ENCODE measurements around the gene CDIPT. TPM values are rescaled to one million over a fixed set of nuclear protein-coding genes. Genes with fewer than 3 reads are reported as not detected.

Gene CDIPT
- total RNA-seq, 1 experiment from 2014 or later = 52.8 TPM

DNA sequence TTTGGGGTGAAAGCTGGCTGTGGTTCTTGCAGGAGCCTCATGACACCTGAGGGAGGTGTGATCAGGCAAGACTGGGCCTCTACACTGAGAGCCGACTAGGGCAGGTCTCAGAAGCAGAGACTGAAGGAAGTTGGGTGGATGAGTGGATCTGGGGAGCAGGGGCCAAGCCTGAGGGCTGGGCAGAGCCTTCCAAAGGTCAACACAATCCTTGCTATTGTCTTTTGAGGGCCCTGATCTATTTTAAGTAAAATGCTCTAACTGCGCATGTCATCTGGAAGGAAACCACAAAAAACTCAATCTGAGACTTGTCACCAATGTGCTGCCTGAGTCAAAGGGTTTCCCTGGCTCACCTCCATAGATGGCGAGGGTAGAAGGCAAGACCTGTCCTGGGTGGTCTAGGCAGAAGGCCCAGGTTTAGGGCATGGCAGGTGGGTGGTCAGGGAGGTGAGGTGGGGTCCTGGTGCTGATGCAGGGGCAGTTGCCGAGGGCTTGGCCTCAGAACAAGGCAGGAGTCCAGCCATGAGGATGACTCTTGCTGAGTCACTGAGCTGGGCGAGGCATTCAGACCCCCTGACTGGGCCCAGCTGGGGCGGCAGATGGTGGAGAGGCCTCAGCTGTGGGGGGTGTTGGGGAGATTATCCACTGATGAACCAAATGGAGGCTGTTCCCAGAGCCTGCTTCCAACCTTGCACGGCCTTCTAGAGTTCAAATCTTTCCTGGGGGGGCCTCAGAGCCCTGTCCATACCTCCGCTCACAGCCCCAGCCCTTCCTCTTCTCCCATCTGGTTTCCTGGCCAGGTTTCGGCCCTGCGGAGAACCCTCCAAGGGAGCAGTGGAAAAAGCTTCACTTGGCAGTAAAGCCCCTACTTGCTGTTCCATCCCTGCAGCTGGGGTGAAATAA lies 37.6 kb downstream of the CDIPT start:
- peak; percentile 64 for DNase-seq (ENCODE audit: low spot score)

DNA sequence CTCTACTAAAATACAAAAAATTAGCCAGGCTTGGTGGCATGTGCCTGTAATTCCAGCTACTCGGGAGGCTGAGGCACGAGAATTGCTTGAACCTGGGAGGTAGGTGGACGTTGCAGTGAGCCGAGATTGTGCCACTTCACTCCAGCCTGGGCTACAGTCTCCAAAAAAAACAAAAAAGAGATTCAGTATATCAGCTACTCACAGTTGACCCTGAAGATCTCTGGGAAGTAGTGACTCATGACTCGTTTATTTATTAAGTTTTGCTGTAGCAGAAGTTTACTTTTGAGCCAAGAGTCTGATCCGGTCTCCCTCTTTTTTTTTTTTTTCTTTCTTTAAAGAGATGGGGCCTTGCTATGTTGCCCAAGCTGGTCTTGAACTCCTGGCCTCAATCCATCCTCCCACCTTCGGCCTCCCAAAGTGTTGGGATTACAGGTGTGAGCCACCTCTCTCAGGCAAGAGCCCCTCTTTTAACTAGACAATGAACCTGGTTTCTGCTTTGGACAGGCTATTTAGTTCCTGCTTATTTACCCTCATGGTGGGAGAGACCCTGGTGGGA lies 38.4 kb downstream of the CDIPT start:
- peak; percentile 80 for DNase-seq (ENCODE audit: low spot score)

DNA sequence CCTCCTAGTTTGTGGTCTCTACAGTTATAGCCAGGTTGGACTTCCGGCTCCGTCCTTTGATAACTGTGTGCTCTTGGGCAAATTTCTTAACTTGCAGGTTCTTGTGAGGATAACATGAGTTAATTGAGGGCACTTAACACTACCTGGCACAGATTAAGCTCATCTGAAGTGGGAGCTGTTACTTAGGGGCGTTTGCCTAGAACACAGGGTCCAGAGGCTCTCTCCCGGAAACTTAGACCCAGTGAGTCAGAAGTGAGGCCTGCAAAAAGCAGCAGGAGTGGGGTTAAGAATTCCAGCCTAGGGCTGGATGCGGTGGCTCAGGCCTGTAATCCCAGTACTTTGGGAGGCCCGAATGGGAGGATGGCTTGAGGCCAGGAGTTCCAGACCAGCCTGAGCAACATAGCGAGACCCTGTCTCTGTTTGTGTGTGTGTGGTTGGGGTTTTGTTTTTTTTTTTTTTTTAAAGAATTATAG lies 41.3 kb downstream of the CDIPT start:
- peak; percentile 57 for DNase-seq (ENCODE audit: low spot score)

DNA sequence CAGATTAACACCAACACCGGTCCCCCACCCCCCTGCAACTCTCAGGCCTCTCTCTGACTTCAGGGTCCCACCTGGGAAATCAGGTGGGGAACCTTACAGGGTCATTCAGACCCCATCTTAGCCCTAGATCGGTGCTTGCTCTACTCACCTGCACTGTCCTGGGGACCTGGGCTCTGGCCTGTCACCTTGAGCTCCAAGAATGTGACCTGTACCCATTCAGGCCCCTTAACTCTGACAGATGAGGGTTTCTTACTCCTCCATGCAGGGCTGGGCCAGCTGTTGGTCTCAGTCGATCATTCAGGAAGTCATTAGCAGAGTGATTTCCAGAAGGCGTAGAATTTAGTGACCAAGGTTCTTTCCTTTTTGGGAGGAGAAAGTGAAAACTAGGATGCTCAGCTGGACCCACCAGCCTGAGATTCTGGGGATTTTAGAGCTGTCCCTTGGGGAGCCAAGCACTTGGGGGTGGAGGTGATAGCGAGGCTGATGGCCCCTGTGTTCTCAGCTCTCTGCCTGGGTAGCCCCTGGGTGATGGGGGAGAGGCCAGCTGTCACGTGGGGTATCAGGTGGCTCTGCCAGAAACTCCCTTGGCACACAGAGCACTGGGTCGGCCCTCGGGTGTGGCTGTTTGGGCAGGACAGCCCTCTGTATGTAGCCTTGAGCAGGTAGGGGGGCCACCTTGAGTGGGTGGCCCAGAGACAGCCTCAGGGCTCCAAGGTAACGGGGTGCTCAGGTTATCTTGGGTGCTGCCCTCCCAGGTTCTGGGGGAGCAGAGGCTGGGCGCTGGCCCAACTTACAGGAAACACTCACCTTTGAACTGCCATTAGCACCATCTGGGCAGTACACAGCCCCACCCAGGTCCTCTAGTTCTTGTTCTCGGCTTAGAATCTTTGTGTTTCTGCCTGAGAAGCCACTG lies 42.0 kb downstream of the CDIPT start:
- peak; percentile 56 for DNase-seq (ENCODE audit: low spot score)

DNA sequence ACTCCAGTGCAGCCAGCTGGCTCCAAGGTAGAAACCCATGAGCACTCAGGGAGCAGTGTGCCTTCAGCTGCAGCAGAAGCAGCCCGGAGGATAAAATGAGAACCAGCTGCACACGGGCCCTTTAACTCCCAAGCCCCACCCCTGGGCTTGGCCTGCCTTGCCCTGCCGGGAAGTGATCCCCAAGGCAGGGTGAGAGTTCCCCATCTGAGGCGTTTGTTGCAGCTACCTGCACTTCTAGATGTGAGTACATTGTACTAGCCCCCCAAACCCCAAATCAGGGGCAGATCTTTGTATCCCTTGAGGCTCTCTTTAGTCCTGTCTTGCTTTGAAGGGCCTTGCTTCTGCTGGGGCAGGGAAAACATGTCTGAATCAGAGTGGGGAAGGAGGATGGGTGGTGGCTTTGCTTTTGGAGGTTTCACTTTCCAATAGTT lies 42.7 kb downstream of the CDIPT start, which contains the start of gene MVP:
TSS of gene MVP (plus strand) at position 192 of the 431 bp plus-strand sequence. CDS start 10,088 bp downstream, outside the sequence.
- peak; percentile 48 for DNase-seq (ENCODE audit: low spot score)

DNA sequence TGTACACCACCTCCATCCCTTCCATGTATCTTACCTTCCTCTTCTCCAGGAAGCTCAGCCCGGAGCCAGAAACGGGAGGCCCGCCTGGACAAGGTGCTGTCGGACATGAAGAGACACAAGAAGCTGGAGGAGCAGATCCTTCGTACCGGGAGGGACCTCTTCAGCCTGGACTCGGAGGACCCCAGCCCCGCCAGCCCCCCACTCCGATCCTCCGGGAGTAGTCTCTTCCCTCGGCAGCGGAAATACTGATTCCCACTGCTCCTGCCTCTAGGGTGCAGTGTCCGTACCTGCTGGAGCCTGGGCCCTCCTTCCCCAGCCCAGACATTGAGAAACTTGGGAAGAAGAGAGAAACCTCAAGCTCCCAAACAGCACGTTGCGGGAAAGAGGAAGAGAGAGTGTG lies 43.5 kb downstream of the CDIPT start:
- no peak for DNase-seq (ENCODE audit: low spot score)

DNA sequence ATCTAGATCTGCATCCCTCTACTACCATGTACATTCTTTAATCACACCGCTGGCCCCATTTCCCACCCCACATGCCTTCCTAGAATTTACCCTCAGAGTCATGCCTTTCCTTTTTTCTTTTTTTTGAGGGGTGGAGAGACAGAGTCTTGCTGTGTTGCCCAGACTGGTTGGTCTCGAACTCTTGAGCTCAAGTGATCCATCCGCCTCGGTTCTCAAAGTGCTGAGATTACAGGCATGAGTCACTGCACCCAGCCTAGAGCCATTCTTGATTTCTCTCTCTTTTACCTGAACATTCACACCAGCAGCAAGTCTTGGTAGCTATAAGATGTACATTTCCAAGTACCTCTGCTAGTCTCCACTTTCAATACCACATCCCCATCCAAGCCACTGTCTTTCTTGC lies 44.9 kb downstream of the CDIPT start:
- DNase-seq (ENCODE audit: low spot score) = no peak

DNA sequence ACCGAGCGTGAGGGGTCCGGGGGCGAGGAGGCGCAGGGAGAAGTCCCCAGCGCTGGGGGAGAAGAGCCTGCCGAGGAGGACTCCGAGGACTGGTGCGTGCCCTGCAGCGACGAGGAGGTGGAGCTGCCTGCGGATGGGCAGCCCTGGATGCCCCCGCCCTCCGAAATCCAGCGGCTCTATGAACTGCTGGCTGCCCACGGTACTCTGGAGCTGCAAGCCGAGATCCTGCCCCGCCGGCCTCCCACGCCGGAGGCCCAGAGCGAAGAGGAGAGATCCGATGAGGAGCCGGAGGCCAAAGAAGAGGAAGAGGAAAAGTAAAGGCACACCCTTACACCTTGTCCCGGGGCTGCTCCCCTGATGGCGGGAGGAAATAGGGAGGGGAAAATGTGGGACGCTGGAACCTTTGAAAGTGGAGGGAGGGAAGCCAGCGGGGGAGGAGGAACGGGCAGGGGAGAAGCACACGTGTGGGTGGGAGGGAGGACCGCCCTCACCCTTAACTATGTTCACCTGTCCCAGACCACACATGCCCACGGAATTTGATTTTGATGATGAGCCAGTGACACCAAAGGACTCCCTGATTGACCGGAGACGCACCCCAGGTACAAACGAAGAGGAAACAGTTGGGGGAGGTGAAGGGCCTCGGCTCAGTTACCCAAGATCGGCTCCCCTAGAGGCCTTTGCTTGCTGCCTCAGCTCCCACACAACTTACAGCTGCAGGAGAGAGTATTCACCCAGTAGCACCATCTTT lies 46.2 kb downstream of the CDIPT start:
- DNase-seq (ENCODE audit: low spot score) = peak; percentile 51

DNA sequence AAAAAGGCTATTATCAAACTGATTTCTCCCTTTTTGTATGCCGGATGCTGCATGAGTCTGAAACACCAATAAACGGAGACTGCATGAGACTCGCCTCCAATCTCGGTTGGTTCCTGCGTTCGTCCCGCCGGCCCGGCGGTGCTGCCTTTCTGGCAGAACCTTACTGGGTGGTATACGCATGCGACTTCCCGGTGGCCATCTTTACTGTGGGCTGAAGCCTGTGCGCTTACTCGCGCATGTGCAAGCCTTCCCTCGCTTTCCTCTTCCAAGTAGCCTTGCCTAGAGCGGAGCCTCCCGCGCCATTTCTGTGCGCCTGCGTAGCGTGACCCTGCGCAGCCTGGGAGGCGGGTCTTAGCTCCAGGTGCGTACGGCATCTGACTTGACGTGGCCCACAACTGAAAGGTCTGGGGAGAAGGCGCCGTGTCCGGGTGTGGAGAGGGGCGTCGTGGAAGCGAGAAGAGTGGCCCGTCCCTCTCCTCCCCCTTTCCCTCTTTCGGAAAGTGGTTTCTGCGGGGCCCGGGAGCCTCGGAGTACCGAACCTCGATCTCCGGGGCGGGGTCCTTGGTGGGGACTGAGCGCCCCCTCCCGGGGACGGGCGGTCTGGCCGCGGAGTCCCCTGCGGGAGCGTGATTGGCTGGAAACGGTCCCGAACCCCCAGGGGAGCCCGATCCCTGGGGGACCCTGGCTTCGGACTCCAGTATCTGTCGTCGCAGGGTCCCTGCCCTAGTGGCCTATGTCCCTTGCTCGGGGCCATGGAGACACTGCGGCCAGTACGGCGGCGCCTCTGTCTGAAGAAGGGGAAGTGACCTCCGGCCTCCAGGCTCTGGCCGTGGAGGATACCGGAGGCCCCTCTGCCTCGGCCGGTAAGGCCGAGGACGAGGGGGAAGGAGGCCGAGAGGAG lies 47.0 kb downstream of the CDIPT start, which contains the start of gene PAGR1:
TSS of gene PAGR1 (plus strand) at position 360 of the 901 bp plus-strand sequence. CDS start at position 734, 374 bp downstream.
- peak; percentile 99 for DNase-seq (ENCODE audit: low spot score)

DNA sequence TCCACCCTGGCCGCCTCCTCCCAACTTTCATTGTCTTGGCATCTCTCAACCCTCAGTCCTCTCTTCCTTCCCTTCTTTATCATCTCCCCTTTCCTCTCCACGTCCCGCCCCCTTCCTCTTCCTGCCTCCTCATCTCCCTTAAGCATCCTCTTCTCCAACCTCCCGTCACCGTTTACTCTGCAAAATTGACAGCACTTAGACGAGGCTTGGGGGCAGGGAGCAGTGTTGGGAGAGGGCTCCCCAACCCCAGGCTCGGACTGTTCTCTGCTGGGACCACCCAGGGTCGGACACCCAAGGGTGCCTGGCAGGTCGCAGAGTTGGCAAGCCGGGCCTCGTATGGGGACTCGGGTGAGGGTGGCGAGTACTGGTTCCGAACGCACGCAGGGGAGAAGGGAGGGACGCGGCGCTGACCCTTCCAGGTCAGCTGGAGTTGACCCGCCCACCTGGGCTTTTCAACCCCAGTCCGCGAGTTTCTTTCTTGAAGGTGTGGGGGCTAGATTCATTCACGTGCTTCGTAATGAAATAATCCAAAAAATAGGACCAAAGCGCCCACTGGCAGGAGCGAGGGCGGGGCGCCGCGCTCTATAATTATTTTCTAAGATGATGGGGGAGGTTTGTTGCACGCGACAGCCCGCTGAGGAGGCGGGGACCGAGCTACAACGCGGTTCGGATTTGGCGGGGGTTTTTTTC lies 47.8 kb downstream of the CDIPT start:
- no peak for DNase-seq (ENCODE audit: low spot score)

DNA sequence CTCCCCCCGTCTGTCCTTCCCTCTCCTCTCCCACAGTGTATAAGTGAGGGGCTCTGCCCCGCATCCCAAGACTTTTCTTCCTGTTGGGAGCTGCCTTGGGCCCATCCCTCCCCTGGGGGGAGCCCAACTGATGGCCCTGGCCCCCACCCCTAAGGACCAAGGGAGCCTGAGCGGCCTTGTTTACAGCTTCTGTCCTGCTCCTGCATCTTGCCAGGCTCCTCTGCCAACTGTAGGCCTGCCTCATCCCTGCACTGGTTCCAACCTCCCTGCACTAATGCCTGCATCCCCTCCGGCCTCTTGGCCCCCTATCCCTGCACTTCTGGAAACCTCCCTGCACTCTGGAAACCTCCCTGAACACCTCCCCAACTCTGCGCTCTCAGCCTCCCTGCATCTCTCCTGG lies 48.4 kb downstream of the CDIPT start:
- no peak for DNase-seq (ENCODE audit: low spot score)

DNA sequence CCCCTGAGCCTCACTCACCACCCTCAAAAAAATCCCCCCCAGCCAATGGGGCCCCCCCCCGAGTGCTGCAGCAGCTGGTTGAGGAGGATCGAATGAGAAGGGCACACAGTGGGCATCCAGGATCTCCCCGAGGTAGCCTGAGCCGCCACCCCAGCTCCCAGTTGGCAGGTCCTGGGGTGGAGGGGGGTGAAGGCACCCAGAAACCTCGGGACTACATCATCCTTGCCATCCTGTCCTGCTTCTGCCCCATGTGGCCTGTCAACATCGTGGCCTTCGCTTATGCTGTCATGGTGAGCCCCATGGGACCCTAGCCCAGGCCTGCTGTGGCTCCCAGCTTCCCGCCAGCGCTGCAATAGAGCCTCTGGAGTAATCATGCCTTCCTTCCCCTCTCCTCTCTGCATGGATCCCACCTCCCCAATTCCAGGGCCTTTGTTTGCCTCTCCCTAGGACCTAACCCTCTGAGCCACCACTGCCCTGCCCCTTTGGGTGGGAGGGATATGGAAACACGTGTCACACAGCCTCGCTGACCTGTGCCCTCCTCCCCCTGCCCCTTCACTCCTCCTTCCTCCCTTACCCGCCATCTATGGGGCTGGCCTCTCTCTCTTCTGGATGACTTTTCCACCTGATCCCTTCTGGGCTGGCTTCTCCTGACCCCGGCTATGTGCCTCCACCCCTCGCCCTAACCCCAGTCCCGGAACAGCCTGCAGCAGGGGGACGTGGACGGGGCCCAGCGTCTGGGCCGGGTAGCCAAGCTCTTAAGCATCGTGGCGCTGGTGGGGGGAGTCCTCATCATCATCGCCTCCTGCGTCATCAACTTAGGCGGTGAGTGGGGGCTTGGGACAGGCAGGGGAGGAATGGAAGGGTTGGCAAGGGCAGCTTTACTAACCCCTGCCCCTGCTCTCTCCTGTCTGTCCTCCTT lies 49.1 kb downstream of the CDIPT start:
- no peak for DNase-seq (ENCODE audit: low spot score)

DNA sequence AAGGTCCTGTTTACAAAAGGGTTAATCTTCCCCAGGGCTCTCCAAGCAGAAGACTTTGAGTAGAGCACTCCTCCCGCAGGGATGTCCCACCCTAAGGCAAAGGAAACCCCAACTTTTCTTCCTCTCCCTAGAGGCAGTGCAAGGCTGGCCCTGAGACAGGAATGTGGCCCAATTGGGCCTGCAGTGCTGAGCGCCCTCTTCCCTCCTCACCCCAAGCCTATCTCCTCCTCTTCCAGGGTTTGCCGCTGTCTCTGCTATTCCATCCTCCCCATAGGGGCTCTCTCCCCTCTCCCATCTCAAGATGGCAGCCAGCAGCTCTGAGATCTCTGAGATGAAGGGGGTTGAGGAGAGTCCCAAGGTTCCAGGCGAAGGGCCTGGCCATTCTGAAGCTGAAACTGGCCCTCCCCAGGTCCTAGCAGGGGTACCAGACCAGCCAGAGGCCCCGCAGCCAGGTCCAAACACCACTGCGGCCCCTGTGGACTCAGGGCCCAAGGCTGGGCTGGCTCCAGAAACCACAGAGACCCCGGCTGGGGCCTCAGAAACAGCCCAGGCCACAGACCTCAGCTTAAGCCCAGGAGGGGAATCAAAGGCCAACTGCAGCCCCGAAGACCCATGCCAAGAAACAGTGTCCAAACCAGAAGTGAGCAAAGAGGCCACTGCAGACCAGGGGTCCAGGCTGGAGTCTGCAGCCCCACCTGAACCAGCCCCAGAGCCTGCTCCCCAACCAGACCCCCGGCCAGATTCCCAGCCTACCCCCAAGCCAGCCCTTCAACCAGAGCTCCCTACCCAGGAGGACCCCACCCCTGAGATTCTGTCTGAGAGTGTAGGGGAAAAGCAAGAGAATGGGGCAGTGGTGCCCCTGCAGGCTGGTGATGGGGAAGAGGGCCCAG lies 50.0 kb downstream of the CDIPT start:
- no peak for DNase-seq (ENCODE audit: low spot score)

DNA sequence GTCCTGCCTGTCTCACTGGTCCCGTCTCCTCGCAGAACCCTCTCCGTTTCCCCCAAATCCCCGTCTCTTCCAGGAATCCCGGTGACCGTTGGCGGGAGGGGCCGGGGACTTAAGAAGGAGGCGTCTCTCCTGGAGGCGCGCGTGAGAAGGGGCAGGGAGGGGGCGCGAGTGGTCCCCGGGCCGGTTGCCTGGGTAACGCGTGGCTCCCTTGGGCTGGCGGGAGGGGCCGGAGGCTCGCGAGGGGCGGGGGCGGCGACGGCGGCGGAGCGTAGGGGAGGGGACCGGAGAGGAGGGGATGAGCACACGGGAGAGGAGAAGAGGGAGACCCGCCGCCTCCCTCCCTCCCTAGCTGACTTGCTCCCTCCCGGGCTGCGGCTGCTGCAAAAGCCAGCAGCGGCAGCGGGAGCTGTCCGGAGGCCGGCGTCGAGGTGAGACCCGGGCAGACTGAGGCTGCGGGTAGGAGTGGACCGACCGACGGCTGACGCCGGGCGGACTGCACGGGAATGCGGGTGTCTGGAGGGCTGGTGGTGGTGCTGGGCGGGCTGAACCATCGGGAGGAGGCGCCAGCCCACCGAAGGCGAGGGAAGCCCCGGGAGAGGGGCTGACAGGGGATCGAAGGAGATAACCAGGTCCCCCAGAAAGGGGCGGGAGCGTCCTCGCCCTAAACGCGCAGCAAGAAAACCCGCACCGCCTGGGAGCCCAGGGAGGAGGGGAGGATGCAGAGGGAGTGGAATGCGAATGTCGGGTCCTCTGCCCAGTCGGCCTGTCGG lies 50.9 kb downstream of the CDIPT start, which contains the start of gene PRRT2:
TSS of gene PRRT2 (plus strand) at position 298 of the 770 bp plus-strand sequence. CDS start 862 bp downstream, outside the sequence.
- peak; percentile 39 for DNase-seq (ENCODE audit: low spot score)

DNA sequence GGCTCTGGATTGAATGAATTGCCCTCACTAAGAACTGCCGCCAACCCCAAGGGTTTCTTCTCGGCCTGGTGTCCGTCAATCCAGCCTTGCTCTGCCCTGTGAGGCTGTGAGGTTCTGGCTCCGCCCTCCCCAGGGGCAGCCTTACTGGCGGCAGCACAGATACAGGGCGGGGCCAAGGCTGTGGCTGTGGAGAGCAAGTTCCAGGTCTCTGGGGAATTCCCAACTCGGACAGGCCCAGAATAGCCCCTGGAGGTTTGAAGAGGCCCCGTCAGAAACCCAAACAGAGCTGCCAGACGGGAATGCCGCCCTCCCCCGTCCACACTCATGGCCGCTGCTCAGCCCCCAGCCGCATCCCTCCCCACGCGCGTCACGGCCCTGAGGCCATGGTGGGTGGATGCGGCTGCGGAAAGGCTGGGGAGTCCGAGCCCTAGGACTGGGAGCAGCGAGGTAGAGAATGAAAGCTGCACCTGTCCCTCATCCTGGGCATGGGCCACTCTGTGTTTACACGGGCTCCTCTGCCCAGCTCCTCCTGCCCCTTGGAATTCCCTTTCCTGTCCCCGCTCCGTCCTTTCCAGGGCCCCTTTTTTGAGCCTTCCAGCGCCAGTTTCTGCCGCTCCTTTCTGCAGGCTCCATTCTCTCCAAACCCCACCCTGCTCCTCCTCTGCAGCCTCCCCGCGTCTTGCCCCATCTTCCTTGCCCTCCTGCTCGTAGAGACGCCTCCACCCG lies 51.7 kb downstream of the CDIPT start:
- peak; percentile 98 for DNase-seq (ENCODE audit: low spot score)
